Neural crest cell (in vitro differentiated cells): ENCODE measurements around the gene PGRMC2. TPM values are rescaled to one million over a fixed set of nuclear protein-coding genes. Genes with fewer than 3 reads are reported as not detected.

ENCODE experiments used
- DNase-seq: peaks from one replicate; pipeline ENCODE4 v3.0.0; 2021; ENCODE audit warnings: low read depth, mixed read lengths, low spot score
- H3K27ac Mint-ChIP-seq: one replicate; pipeline ENCODE4 v1.8.0; 2021; ENCODE audit warnings: mild to moderate bottlenecking, mixed read lengths; ENCODE audit not compliant: unreplicated experiment
- H3K27me3 Mint-ChIP-seq: 2 replicates; pipeline ENCODE4 v1.8.0; 2021; ENCODE audit warnings: low read depth, mild to moderate bottlenecking, mixed read lengths
- H3K36me3 Mint-ChIP-seq: 2 replicates; pipeline ENCODE4 v1.8.0; 2021; ENCODE audit warnings: low read depth, mild to moderate bottlenecking, mixed read lengths
- H3K4me1 Mint-ChIP-seq: 2 replicates; pipeline ENCODE4 v1.8.0; 2021; ENCODE audit warnings: mixed read lengths
- H3K4me3 Mint-ChIP-seq: one replicate; pipeline ENCODE4 v1.8.0; 2021; ENCODE audit warnings: mild to moderate bottlenecking, mixed read lengths
- H3K9me3 Mint-ChIP-seq: 2 replicates; pipeline ENCODE4 v1.8.0; 2021; ENCODE audit warnings: mixed read lengths
- CTCF ChIP-seq: fragments of 200-600 bp; sonication (generic); conservative IDR thresholded peaks from 2 replicates; pipeline ENCODE4 v1.5.0; 2021; ENCODE audit warnings: antibody characterized with exemption, mild to moderate bottlenecking
- long read RNA-seq: library from polyadenylated mRNA; unstranded; transcript quantifications from one replicate; pipeline ENCODE4 v2.0.0, GENCODE V29; 2020
- total RNA-seq: library from RNA; stranded (reverse); gene quantifications from 2 replicates; pipeline ENCODE4 v1.2.1, GENCODE V29; 2021

The PGRMC2 gene
- 50.0 and 51.2 TPM in 2 replicates for total RNA-seq
- long read RNA-seq, partial matches to known transcripts: 0 of 9 reads
- long read RNA-seq, other reads (novel, unspliced or antisense): 5 of 9 reads

GRCh38 chr4:128287141-128287870 lies at the start of gene PGRMC2:
TSS of gene PGRMC2 (minus strand) at chr4:128287813. CDS start at chr4:128287790, 23 bp downstream.
- Mint-ChIP-seq H3K27ac (peak within 1 kb of the TSS; percentile 73), H3K9me3 (no peaks in the 10 kb centered on the region), H3K4me1 (peaks cover 28% of the 10 kb centered on the region), H3K36me3 (peaks cover 5% of the 10 kb centered on the region), H3K4me3 (peak within 1 kb of the TSS; percentile 95), H3K27me3 (peaks cover 4% of the 10 kb centered on the region)
- DNase-seq: peak; percentile 2
- no peak for TF ChIP-seq CTCF

DNA sequence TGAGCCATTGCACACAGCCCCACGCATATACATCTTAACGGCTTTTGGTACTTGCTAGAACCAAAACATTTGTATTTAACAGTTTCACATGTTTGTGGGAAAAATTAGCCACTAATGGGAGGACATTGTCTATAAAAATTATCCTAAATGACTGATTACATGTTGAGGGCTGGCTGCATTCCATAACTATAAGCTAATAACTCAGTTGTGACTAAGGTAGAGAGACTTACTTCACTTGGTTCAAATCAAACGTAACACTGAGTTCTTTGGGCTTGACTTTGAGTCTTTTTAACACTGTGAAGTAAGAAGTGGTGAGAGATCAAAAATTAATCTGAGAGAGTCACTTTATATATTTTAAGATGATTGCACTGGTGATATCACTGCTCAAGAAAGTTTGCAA lies 47.9 kb upstream of the PGRMC2 start:
- Mint-ChIP-seq H3K27ac (no peak overlapping the region), H3K4me3 (no peak overlapping the region), H3K4me1 (no peaks in the 10 kb centered on the region), H3K27me3 (no peaks in the 10 kb centered on the region), H3K36me3 (no peaks in the 10 kb centered on the region), H3K9me3 (peaks cover 3% of the 10 kb centered on the region)
- DNase-seq: no peak
- TF ChIP-seq CTCF: no peak

DNA sequence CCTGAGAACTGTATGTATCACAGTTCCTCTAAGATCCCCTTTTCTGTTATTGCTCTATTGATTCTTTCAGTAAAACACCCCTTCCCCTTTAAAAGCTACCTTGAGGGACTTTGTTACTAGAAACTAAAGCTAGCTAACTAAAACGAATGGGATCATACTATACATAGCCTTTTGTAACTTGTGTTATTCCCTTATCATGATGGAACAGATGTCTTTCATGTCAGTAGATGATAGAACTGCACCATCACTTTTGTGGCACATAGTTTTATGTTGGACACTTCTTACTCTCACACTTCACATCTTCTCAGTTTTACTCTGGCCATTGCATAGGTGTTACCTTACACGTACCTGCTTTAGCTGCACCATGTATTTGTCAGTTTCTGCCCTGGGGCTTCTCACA lies 46.6 kb upstream of the PGRMC2 start:
- H3K27ac Mint-ChIP-seq: no peak overlapping the region
- H3K36me3 Mint-ChIP-seq: no peaks in the 10 kb centered on the region
- H3K4me3 Mint-ChIP-seq: no peak overlapping the region
- no peaks in the 10 kb centered on the region for H3K9me3 Mint-ChIP-seq
- no peaks in the 10 kb centered on the region for H3K4me1 Mint-ChIP-seq
- DNase-seq: no peak
- TF ChIP-seq CTCF: no peak
- H3K27me3 Mint-ChIP-seq: no peaks in the 10 kb centered on the region

DNA sequence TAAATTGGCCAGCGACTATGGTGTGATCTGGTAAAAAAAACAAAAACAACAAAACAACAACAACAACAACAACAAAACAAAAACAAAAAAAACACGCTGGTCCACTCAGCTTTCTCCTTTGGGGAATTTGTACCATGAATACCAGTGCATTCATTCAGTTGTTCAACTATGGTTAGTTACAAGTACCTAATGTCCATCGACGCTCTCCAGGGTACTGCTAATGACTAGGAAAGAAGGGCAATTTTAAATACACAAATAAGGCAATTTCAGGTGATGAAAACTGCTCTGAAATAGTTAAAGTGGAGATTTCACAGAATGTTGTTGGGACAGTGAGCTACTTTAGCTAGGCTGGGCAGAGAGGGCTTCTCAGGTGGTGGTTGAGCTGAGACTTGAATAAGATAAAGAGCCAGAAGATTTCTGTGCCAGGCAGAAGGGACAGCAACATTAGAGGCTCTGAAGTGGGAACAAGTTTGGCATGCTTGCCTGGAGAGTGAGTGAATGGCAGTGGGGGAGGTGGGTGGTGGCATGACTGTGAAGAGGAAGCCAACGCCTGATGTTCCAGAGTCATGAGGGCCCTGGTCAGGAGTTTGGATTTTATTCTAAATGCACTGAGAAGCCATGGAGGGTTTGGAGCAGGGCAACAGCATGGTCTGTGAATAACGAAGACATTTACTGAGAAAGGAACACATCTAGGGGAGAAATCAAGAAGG lies 45.9 kb upstream of the PGRMC2 start:
- no peaks in the 10 kb centered on the region for H3K27me3 Mint-ChIP-seq
- TF ChIP-seq CTCF: no peak
- no peak overlapping the region for H3K27ac Mint-ChIP-seq
- H3K9me3 Mint-ChIP-seq: no peaks in the 10 kb centered on the region
- no peaks in the 10 kb centered on the region for H3K36me3 Mint-ChIP-seq
- no peak for DNase-seq
- H3K4me1 Mint-ChIP-seq: no peaks in the 10 kb centered on the region
- H3K4me3 Mint-ChIP-seq: no peak overlapping the region

DNA sequence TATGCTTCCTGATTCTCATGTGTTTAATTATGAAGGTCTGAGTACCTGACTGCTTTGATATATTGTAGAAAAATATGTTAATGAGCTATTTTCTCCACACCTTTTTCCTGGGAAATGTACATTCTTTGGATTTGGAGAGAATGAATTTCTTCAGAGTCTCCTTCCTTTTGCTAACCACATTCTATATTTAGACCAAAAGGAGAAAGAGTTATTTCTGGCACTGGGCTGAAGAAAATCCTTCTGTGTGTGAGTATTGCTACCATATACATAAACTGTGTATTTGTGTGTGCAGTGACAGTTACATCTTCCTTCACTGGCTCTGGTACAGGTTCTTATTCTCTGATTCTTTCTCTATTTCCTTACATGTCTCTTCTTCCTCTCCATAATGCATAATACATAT lies 44.5 kb upstream of the PGRMC2 start:
- Mint-ChIP-seq H3K27ac (no peak overlapping the region), H3K9me3 (peaks cover 2% of the 10 kb centered on the region), H3K4me1 (peaks cover 9% of the 10 kb centered on the region), H3K27me3 (no peaks in the 10 kb centered on the region), H3K4me3 (no peak overlapping the region), H3K36me3 (no peaks in the 10 kb centered on the region)
- TF ChIP-seq CTCF: no peak
- no peak for DNase-seq
